NCI-H1105 treated with DMSO at 0.1 percent for 48 hours (cell line): ENCODE measurements around the gene ZHX3.
"Not testable (repeated sequence)": the region's sequence is repeated elsewhere in the genome, so short reads cannot be mapped to it uniquely, and the experiment has no call there.

Source experiments
- DNase-seq: peaks from one replicate; lab custom pipeline; 2025; lab: John Stamatoyannopoulos, UW

Gene ZHX3

DNA sequence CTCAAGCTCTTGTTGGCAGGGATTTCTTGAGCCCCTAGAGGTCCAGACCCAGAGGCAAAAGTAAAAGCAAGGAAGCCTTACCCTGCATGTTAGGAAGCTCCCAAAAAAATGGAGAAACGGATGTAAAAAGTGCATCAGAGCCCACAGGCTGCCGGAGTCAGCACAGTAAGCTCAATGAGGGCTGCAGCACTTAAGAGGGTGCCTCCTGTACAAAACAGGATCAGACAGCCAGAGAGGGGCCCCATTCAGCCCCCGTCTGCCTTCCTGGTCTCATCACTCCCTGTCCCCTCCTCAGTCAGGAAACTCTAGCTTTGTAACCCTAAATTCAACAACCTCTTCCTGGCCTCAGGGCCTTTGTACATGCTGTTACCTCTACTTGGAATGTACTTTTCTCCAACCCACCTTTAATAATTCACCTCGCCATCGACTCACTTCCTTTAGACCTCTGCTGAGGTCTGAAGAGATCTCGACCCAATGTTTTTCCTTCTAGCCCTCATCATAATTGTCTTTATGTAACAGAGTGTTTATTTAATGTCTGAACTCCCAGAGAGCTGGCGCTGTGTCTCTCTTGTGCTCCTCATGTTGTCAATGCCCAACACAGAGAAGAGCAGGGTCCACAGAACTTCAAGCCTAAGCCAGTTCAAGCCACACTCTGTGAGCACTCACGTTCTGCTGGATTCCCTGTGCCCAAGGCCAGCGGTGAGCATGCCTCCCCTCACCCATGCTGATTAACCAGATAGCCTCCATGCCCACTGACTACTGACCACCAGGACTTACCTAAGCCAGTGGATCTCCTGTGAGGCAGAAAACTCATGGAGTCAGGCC, 183.0 kb downstream of the ZHX3 start:
- DNase-seq: no peak

DNA sequence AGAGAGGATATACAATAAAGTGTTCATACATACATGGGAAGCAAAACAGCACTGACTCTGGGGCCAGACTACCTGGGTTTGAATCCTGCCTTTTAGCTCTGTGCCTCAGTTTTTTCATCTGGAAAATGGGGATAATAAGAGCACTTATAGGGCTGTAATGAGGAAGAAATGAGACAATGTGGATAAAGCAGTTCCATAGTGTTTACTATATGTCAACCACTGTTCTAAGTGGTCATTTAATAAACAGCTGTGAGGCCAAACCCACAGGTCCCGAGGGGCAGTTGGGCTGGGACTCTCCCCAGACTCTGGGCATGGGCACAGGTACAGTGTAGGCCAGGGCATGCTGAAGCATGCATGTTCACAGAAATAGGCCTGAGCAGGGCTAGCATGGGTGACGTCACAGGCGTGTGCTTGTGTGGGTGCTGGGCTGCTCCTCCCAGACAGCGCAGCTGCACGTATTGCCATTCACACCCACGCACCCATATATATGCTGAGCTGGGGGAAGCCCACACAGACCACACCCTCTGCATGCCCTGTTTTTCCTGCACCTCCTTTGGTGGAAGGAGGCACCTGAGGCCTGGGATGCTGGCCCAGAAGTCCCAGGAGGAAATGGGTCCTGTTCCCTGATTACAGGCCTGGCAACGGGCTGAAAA, 183.7 kb downstream of the ZHX3 start:
- DNase-seq: no peak

DNA sequence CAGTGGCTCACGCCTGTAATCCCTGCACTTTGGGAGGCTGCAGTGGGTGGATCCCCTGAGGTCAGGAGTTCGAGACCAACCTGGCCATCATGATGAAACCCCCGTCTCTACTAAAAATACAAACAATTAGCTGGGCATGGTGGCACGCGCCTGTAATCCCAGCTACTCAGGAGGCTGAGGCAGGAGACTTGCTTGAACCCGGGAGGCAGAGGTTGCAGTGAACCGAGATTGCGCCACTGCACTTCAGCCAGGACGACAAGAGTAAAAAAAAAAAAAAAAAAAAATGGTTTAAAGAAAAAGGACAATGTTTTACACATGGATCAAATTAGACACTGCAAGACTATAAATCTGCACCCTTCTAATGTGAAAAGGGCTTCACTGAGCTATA, 185.1 kb downstream of the ZHX3 start:
- DNase-seq: not testable (repeated sequence)

GRCh38 chr20:41131594-41132387, 185.7 kb downstream of the ZHX3 start:
- no peak for DNase-seq
